Cerebellar cortex (tissue), 1 donor: Measurements from ENCODE around the gene SIPA1.
"Not testable (repeated sequence)": the region's sequence is repeated elsewhere in the genome, so short reads cannot be mapped to it uniquely, and the experiment has no call there.

Experiments used
- DNase-seq: peaks from one replicate; pipeline ENCODE4 v3.0.0-alpha.2; 2015; ENCODE audit warnings: low spot score

SIPA1 gene

GRCh38 chr11:65658174-65659021 lies 20.5 kb downstream of the SIPA1 start:
- DNase-seq, result no peak

- DNase-seq, result no peak
Measured at GRCh38 chr11:65660038-65660437, 22.1 kb downstream of the SIPA1 start.

- not testable (repeated sequence) for DNase-seq
Measured at GRCh38 chr11:65660908-65661307, 23.0 kb downstream of the SIPA1 start.

- DNase-seq, result no peak
Measured at GRCh38 chr11:65661599-65662246, 23.8 kb downstream of the SIPA1 start.

- DNase-seq, result no peak
Measured at GRCh38 chr11:65662247-65662798, 24.4 kb downstream of the SIPA1 start.

- peak; percentile 88 for DNase-seq
Measured at GRCh38 chr11:65662799-65663638, 25.1 kb downstream of the SIPA1 start, which contains the start of gene RELA. Gene RELA, minus strand, starts transcription at chr11:65662916. Its CDS starts 84 bp downstream, at chr11:65662832.

GRCh38 chr11:65663639-65664200 lies 25.8 kb downstream of the SIPA1 start:
- peak; percentile 48 for DNase-seq

- no peak for DNase-seq
Measured at GRCh38 chr11:65672180-65672860, 34.4 kb downstream of the SIPA1 start.

- no peak for DNase-seq
Measured at GRCh38 chr11:65672982-65673381, 35.1 kb downstream of the SIPA1 start.

- DNase-seq, result no peak
Measured at GRCh38 chr11:65680192-65680743, 42.4 kb downstream of the SIPA1 start.

GRCh38 chr11:65683480-65683879 lies 45.6 kb downstream of the SIPA1 start:
- DNase-seq, result not testable (repeated sequence)

- DNase-seq, result no peak
Measured at GRCh38 chr11:65685981-65686380, 48.1 kb downstream of the SIPA1 start.

GRCh38 chr11:65691847-65692246 lies 53.9 kb downstream of the SIPA1 start:
- DNase-seq, result not testable (repeated sequence)

- DNase-seq, result no peak
Measured at GRCh38 chr11:65692367-65692766, 54.5 kb downstream of the SIPA1 start.

- no peak for DNase-seq
Measured at GRCh38 chr11:65695459-65696241, 57.7 kb downstream of the SIPA1 start.

GRCh38 chr11:65696802-65697552 lies 59.1 kb downstream of the SIPA1 start:
- no peak for DNase-seq

GRCh38 chr11:65698205-65698604 lies 60.3 kb downstream of the SIPA1 start:
- no peak for DNase-seq

GRCh38 chr11:65699306-65699705 lies 61.4 kb downstream of the SIPA1 start:
- DNase-seq, result peak; percentile 74

GRCh38 chr11:65700399-65700798 lies 62.5 kb downstream of the SIPA1 start:
- peak; percentile 28 for DNase-seq
